Neural crest cell (in vitro differentiated cells): Measurements from ENCODE around the gene FIGN. TPM values are rescaled to one million over a fixed set of nuclear protein-coding genes. Genes with fewer than 3 reads are reported as not detected.

Experiments
- DNase-seq: peaks from one replicate; pipeline ENCODE4 v3.0.0; 2021; ENCODE audit warnings: low read depth, mixed read lengths, low spot score
- H3K27ac Mint-ChIP-seq: one replicate; pipeline ENCODE4 v1.8.0; 2021; ENCODE audit warnings: mild to moderate bottlenecking, mixed read lengths; ENCODE audit not compliant: unreplicated experiment
- H3K27me3 Mint-ChIP-seq: 2 replicates; pipeline ENCODE4 v1.8.0; 2021; ENCODE audit warnings: low read depth, mild to moderate bottlenecking, mixed read lengths
- H3K36me3 Mint-ChIP-seq: 2 replicates; pipeline ENCODE4 v1.8.0; 2021; ENCODE audit warnings: low read depth, mild to moderate bottlenecking, mixed read lengths
- H3K4me1 Mint-ChIP-seq: 2 replicates; pipeline ENCODE4 v1.8.0; 2021; ENCODE audit warnings: mixed read lengths
- H3K4me3 Mint-ChIP-seq: one replicate; pipeline ENCODE4 v1.8.0; 2021; ENCODE audit warnings: mild to moderate bottlenecking, mixed read lengths
- H3K9me3 Mint-ChIP-seq: 2 replicates; pipeline ENCODE4 v1.8.0; 2021; ENCODE audit warnings: mixed read lengths
- total RNA-seq: library from RNA; stranded (reverse); gene quantifications from 2 replicates; pipeline ENCODE4 v1.2.1, GENCODE V29; 2021
- TF ChIP-seq, protein P1 (sequence below): fragments of 200-600 bp; sonication (generic); conservative IDR thresholded peaks from 2 replicates; pipeline ENCODE4 v1.5.0; 2021; ENCODE audit warnings: antibody characterized with exemption, mild to moderate bottlenecking

FIGN gene
- total RNA-seq, 1 donor from 2014 or later = 57.3 TPM

DNA sequence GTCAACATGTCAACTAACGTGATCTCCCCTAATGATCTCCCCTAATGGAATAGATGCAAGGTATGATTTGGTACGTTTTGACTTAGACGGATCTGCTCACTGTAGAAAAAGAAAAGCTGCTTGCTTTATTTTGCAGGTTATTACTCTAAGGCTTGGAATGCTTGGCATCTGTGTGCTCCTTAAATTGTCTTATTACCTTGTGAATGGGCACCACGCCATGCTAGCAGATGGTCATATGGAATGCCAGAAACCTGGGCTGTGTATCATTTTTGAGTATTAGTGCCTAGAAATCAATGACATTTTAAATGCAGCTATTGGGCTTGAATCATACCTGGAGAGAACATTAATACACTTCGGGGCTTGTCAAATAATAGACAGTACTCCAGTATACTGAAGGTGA, 16.5 kb upstream of the FIGN start:
- no peaks in the 10 kb centered on the region for H3K9me3 Mint-ChIP-seq
- TF ChIP-seq, protein P1, sequence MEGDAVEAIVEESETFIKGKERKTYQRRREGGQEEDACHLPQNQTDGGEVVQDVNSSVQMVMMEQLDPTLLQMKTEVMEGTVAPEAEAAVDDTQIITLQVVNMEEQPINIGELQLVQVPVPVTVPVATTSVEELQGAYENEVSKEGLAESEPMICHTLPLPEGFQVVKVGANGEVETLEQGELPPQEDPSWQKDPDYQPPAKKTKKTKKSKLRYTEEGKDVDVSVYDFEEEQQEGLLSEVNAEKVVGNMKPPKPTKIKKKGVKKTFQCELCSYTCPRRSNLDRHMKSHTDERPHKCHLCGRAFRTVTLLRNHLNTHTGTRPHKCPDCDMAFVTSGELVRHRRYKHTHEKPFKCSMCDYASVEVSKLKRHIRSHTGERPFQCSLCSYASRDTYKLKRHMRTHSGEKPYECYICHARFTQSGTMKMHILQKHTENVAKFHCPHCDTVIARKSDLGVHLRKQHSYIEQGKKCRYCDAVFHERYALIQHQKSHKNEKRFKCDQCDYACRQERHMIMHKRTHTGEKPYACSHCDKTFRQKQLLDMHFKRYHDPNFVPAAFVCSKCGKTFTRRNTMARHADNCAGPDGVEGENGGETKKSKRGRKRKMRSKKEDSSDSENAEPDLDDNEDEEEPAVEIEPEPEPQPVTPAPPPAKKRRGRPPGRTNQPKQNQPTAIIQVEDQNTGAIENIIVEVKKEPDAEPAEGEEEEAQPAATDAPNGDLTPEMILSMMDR = no peak
- no peaks in the 10 kb centered on the region for H3K27me3 Mint-ChIP-seq
- H3K4me1 Mint-ChIP-seq = no peaks in the 10 kb centered on the region
- no peaks in the 10 kb centered on the region for H3K36me3 Mint-ChIP-seq
- no peak overlapping the region for H3K4me3 Mint-ChIP-seq
- no peak for DNase-seq
- no peak overlapping the region for H3K27ac Mint-ChIP-seq

DNA sequence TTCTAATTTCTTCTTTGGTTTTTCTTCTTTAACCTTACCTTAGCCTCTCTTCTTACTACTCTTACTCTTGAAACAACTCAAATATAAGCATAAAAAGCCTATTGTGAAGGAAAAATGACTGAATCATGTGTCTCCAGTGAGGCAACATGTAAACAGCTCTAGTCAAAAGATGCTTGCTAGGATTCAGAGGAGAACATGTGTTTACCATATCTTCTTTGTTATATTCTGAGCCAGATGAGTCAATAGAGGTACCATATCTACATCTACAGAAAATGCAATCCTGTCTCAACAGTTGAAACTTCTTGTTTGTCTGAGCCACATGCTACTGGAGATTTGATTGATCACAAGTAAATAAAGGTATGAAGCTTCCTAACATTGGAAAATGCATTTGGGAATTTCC, 15.9 kb upstream of the FIGN start:
- H3K36me3 Mint-ChIP-seq = no peaks in the 10 kb centered on the region

DNA sequence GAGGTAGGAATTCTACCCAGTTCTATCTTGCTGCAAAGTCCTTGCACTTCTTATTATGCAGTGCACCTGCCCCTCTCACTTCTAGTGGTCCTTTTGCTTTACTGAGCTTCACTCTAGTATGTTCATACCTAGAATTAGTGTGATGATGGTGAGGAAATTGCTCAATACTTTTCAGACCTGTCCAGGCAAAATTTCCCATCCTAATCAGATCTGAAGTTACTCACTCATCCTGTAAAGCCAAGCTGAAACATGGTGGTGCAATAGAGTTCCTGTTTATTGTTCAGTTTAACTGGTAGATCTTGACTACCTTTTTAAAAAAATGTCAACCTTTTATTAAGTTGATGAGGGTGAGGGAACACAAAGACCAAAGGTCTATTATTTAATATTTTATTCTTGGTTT, 12.6 kb upstream of the FIGN start:
- TF ChIP-seq, protein P1 = no peak
- Mint-ChIP-seq H3K27me3 (no peaks in the 10 kb centered on the region), H3K4me3 (no peak overlapping the region), H3K9me3 (no peaks in the 10 kb centered on the region), H3K36me3 (no peaks in the 10 kb centered on the region), H3K4me1 (no peaks in the 10 kb centered on the region), H3K27ac (no peak overlapping the region)
- no peak for DNase-seq

More for the DNA sequence above, 15.9 kb upstream of the FIGN start:
- H3K27me3 Mint-ChIP-seq = no peaks in the 10 kb centered on the region
- DNase-seq = no peak
- H3K27ac Mint-ChIP-seq = no peak overlapping the region
- H3K9me3 Mint-ChIP-seq = no peaks in the 10 kb centered on the region
- H3K4me3 Mint-ChIP-seq = no peak overlapping the region
- no peaks in the 10 kb centered on the region for H3K4me1 Mint-ChIP-seq
- TF ChIP-seq, protein P1 = no peak

DNA sequence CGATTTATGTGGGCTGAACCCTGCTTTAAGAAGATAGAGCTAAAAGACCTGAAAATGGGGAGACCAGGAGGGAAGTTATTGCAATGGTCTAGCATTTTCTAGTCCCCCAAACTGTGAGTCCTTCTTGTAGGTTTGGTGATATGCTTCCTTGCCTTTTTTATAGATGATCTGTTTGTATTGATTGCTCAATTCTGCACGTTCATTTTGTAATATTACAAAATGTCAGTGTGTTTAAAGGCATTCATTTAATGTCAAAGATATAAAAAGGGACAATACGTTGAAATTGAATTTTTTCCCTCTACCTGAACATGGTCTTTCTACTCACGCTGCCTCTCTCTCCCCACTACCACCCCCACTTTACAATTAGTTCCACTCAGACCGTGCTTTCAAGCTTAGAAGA, 5.6 kb upstream of the FIGN start:
- H3K27me3 Mint-ChIP-seq = no peaks in the 10 kb centered on the region
- peaks cover 15% of the 10 kb centered on the region for H3K4me1 Mint-ChIP-seq
- no peaks in the 10 kb centered on the region for H3K36me3 Mint-ChIP-seq
- DNase-seq = no peak
- H3K4me3 Mint-ChIP-seq = no peak overlapping the region
- H3K9me3 Mint-ChIP-seq = no peaks in the 10 kb centered on the region
- TF ChIP-seq, protein P1 = no peak
- no peak overlapping the region for H3K27ac Mint-ChIP-seq

DNA sequence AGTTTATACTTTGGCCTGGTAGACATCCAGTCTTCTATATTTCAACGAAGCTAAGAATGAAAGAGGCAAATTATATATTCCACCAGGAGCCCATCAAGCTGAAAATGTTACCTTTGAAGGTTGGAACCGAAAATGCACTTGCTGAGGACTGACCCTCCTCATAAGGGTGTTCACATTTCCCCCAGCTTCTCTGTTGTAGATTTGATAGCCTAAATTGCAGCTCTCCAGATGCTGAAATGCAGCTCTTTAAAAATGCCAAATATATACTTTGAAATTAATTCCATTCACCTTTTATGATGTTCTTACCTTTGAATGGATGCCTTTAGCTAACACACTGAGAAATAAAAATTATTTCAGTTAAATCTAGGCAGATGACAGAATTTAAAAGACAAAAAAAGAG, 1.8 kb upstream of the FIGN start:
- no peaks in the 10 kb centered on the region for H3K27me3 Mint-ChIP-seq
- H3K4me1 Mint-ChIP-seq = peaks cover 31% of the 10 kb centered on the region
- H3K9me3 Mint-ChIP-seq = no peaks in the 10 kb centered on the region
- H3K4me3 Mint-ChIP-seq = peak overlapping the region; percentile 87
- H3K27ac Mint-ChIP-seq = no peak overlapping the region
- no peaks in the 10 kb centered on the region for H3K36me3 Mint-ChIP-seq
- TF ChIP-seq, protein P1 = no peak
- no peak for DNase-seq

DNA sequence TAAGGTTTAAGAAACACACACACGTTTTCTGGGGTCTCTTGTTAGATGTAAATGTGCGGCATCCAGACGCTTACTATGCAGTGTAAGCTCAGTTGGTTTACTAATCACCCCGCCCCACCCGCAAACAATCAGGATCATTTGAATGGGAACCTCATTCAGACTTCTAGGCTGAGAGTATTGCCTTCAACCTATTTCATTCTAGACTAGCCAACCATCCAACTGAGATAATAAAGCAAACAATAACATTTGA, 1.3 kb upstream of the FIGN start:
- no peaks in the 10 kb centered on the region for H3K9me3 Mint-ChIP-seq
- peak overlapping the region; percentile 87 for H3K4me3 Mint-ChIP-seq
- no peaks in the 10 kb centered on the region for H3K36me3 Mint-ChIP-seq
- no peak for DNase-seq
- peaks cover 35% of the 10 kb centered on the region for H3K4me1 Mint-ChIP-seq
- TF ChIP-seq, protein P1 = no peak
- H3K27me3 Mint-ChIP-seq = no peaks in the 10 kb centered on the region
- peak overlapping the region; percentile 67 for H3K27ac Mint-ChIP-seq
